DMS114 treated with DMSO at 0.1 percent for 48 hours (cell line): ENCODE data around the gene TTC7B.

Experiments used
- DNase-seq: peaks from one replicate; lab custom pipeline; 2025; ENCODE audit not compliant: unreplicated experiment; lab: John Stamatoyannopoulos, UW

The TTC7B gene

DNA sequence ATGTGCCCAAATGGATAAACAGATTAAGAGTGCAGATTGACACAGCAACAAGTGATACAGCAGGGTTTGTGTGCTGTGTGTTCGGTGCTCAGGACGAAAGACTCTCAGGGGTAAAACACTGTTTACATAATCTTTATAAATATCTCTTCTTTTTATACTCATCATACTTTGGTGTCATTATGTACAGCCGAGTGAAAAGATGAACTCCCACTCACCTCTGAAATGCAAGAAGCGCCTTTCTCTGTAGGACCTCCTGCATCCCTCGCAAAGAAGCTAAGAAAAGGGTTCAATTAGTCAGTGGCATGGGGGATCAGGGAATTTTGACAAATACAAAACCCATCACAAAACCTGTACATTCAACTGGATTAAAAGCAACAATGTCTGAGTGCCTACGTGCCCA, 163.6 kb downstream of the TTC7B start:
- no peak for DNase-seq

GRCh38 chr14:90651976-90652560, 164.2 kb downstream of the TTC7B start:
- DNase-seq = no peak

GRCh38 chr14:90651271-90651804, 164.9 kb downstream of the TTC7B start:
- no peak for DNase-seq

DNA sequence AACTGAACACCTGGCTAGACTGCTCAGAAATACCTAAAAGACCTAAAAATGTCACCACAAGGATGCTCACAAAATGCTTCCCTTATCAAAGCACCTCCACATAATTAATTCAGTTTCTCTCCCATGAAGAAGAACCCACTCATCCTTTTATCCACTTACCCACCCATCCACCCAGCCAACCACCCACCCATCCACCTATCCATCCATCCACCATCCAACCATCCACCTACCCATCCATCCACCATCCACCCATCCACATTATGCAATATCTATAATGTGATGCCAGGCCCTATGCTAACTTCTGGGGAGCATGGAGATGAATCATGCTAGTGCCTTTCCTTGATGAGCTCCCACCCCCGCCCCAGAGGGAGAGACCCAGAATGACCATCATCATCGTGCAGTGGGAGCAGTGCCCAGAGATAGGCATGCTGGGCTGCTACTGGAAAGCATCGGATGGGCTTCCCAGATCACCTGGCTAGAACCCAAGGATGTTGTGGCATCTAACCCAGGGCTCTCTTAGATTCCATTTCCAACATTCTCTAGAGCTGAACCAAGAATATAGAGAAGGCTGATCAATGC, 166.6 kb downstream of the TTC7B start:
- no peak for DNase-seq

- no peak for DNase-seq
These were observed 167.1 kb downstream of the TTC7B start for GRCh38 chr14:90649083-90649482.

- DNase-seq = no peak
These were observed 167.8 kb downstream of the TTC7B start for GRCh38 chr14:90648421-90648820.

DNA sequence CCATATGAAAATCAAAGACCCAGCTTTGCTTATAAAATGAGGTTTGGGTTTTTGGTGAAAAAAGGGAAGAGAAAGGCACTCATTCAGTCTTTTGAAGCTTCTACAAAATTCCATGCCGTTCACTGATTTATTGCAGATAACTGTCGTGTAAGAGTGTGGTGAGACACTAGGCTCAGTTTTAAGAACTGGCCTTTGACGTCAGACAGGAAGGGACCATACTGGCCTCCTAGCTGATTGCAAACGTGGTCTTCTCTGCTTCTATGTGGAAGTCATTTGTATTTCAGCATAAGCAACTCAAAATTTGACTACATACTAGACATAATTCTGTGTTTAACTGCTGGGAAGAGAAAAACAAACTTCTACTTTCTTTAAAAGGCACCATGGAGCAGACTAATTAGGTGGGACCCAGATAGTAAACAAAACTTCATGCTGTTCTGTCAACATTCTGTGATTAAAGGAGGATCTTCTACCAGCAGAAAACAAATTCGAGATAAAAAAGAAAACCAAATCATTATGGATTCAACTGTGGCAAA, 168.7 kb downstream of the TTC7B start:
- no peak for DNase-seq

DNA sequence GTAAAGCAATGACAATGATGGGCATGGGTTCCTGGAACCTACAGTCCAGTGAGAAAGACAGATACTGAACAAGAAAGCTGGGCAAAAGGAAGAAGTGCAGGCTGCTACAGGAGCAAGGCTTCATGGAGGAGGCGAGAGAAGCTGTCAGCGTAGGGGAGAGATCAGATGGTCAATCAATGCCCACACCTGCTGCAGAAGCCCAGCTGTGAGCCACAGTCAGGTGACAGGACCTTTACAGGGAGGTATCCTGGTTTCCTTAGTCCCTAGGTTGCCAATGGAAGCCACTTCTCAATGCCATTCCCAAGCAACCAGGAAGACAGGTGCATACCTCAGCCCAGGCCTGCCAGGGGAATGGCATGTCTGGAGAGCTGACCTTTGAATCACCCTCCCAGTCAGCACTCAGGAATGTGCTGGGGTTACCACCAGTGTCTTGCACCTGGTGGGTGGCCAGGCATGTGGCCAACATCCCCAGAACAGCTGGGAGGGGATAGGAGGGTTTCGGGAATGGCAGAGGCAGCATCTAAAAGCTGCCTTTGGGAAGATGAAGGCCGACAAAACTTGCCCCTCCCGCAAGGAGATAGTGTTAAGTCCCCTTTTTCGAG, 170.3 kb downstream of the TTC7B start:
- no peak for DNase-seq

DNA sequence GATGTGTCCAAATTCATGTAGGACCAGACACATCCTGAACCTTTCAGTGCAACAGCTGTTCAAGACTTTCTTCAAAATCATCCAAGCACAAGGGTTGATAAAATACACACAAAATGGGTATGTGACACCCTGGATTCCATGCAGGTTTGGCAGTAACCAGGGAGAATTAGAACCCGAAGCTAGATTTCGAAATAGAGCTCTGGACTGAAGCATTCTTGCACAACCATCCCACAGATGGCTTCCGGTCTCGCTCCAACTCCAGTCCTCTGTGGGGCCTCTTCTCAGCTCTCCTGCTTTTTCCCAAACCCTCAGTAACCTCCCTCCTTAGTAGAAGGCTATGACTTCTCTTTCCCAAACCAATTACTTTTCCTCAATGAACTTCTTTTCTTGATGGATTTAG, 171.3 kb downstream of the TTC7B start:
- DNase-seq = no peak

- DNase-seq = no peak
These were observed 172.1 kb downstream of the TTC7B start for GRCh38 chr14:90643982-90644670.

DNA sequence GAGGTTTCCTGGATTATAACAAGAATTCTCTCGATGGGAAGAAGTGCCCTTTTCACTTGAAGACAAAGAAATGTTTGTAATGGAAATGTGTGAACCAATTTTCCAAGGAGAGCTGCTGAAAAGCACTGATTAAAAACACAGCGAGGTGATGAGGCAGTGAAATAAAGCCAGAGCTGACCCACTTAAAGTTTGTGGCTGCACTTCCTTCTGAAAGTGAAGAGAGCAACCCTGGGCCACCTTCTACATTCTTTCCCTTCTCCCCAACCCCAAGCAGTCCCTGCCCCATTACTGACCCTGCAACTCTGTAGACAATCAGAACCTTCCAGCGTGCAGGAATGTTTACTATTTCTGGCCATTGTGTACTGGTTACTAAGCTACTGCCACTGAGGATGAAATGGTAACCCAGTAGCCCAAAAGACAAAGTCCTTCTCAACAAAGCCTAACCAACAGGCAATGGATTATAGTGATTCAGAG, 173.9 kb downstream of the TTC7B start:
- no peak for DNase-seq

- no peak for DNase-seq
These were observed 174.5 kb downstream of the TTC7B start for GRCh38 chr14:90641615-90642243.

- DNase-seq = no peak
These were observed 175.1 kb downstream of the TTC7B start for GRCh38 chr14:90641168-90641567.

DNA sequence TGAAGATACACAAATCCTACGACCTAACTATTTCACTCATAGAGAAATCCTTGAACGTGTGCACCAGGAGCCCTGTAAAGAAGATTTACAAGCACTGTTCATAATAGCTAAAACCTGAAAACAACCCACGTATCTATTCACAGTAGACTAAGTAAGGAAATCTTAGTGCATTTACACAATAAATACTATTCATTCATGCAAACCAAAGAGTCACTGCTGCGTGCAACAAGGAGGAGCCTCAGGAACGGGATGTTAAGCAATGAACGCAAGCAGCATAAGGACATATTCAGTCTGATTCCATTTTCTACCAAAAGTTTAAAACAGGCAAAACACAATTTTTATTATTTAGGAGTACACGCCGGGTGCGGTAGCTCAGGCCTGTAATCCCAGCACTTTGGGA, 176.6 kb downstream of the TTC7B start:
- DNase-seq = no peak

- no peak for DNase-seq
These were observed 183.4 kb downstream of the TTC7B start for GRCh38 chr14:90632871-90633270.

DNA sequence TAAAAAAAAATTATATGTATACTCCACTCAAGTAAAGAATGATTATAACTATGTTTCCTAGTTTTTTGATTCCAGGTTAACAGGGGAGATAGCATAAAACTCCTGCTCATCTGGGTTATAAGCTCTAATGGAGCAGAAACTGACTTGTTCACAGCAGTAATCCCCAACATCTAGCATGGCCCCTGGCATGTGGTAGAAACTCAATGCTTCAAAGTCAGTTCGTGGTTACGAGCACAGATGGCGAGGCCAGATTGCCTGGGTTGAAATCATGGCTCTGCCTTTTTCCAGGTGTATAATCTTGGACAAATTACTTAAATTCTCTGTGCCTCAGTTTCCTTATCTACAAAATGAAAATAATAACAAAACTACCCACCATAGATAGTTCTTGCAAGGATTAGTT, 183.8 kb downstream of the TTC7B start:
- DNase-seq = no peak

DNA sequence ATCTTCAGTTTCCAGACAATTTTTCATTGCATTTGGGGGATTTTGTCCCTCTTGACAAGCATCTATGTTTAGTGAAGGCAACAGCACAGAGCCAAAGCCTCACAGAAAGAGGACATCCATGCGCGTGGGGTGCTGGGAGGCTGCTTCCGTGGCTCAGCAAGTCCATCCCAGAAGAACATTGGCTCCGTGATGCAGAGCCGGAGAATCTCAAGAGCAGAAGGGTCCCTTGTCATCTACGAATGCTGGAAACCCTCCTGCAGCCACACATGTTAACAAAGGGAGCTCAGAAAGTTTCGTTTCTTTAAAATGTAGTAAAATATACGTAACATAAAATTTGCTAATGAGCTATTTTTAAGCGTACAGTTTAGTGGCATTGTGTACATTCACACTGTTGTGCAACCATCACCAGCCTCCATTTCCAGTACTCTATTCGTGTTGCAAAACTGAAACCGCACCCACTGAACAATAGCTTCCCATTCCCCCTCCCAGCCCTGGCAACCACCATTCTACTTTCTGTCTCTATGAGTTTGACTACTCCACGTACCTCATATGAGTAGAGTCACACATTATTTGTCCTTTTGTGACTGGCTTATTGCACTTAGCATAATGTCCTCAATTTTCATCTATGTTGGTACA, 185.9 kb downstream of the TTC7B start:
- no peak for DNase-seq

GRCh38 chr14:90629471-90629870, 186.8 kb downstream of the TTC7B start:
- no peak for DNase-seq

GRCh38 chr14:90628825-90629224, 187.4 kb downstream of the TTC7B start:
- no peak for DNase-seq

DNA sequence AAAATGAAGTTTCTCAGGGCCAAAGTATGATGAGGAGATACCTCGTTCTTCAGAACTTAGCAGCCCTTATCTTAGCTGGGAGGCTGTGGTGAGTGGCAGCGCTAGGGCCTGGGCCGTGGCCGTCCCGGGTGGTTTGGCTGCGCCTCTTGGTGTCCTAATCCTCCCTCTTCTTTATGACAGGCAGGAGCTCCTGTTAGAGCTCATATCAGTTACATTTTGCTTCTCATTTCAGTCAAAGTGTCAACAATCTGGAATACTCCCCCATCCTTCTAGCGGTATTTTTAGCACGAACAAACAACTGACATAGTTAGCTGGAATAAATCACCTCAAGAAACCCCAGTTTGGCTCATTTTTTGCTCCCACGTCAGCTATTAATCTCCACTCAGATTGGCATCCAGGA, 188.8 kb downstream of the TTC7B start:
- DNase-seq = no peak

- no peak for DNase-seq
These were observed 189.7 kb downstream of the TTC7B start for GRCh38 chr14:90626550-90626949.
